ENCODE measurements around the gene EEF2K.
A peak's percentile ranks its signal among the peaks of the same experiment; 100 is the strongest.

EEF2K gene

GRCh38 chr16:22232277-22233036, 26.4 kb downstream of the EEF2K start:
- no peak overlapping the region for H3K4me3 ChIP-seq (ENCODE audit: low read depth, low read length)
- peak; percentile 5 for DNase-seq (ENCODE audit: low read depth)
- no peak for TF ChIP-seq CTCF (IDR thresholded peaks at IDR 0.05; ENCODE audit: insufficient read depth, low read depth, low read length, missing control alignments)

DNA sequence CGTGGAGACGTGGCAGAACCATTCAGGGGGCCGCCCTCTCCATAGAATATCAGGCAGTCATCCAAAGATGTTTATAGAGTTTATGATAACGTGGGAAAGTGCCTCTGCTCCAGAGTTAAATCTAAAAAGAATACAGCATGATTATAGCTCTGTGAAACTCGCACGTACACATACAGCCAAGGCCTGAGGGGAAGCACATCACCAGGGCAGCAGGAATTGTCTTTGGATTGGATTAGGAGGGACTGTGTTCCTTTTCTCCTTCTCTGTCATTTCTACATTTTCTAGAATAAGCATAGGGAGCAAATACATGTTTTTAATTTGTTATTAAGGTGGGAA, 26.9 kb downstream of the EEF2K start:
- no peak for DNase-seq (ENCODE audit: low read depth)
- H3K4me3 ChIP-seq (ENCODE audit: low read depth, low read length): no peak overlapping the region
- TF ChIP-seq CTCF (IDR thresholded peaks at IDR 0.05; ENCODE audit: insufficient read depth, low read depth, low read length, missing control alignments): no peak

DNA sequence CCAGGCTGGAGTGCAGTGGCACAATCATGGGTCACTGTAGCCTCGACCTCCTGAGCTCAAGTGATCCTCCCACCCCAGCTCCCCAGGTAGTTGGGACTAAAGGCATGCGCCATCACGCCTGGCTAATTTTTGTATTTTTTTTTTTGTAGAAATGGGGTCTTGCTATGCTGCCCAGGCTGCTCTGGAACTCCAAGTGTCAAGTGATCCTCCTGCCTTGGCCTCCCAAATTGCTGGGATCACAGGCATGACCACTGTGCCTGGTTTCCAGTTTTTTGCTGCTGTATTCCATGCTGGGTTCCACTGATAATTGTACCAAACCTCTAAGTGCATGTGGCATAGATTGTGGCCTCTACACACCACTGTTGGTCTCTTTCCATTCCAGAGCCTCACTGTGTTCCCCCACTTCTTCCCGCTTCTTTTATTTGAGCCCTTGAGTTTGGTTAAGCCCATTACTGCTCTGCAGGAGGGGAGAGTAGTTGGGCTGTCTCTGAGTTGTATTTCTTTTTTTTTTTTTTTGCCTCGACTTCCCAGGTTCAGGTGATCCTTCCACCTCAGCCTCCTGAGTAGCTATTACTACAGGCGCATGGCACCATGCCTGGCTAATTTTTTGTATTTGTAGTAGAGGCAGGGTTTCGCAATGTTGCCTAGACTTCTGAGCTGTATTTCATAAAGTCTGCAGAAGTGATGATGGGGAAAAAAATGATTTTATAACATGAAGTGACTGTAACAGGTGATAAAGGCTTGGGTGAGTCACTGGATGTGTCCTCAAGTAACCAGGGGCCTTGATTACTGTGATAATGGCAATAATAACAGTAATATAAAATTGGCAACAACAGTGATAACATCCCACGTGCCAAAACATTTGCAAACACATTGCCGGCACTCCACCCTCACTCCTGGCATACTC, 30.0 kb downstream of the EEF2K start:
- TF ChIP-seq CTCF (IDR thresholded peaks at IDR 0.05; ENCODE audit: insufficient read depth, low read depth, low read length, missing control alignments): no peak
- DNase-seq (ENCODE audit: low read depth): no peak
- no peak overlapping the region for H3K4me3 ChIP-seq (ENCODE audit: low read depth, low read length)

DNA sequence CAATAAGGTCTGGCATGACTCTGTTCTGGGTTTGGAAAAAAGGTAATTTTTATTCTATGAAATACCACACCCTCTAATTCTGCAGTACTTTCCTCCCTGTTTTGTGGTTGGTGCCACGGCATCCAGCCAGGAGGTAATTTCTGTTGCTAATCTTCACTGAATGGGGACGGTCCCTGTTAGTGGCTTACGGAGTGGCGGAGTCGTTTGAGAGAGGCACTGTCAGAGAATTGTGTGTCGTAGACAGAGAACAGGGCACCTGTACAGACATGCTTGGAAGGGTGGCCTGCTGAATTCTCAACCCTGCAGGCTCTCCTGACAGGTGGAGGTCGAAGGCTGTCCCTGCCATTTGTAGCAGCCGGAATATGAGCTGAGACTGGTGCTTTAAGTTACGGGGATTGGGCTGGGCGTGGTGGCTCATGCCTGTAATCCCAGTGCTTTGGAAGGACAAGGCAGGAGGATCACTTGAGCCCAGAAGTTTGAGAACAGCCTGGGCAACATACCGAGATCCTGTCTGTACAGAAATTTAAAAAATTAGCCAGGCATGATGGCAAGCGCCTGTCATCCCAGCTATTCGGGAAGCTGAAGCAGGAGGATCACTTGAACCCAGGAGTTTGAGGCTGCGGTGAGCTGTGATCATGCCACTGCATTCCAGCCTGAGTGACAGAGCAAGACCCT, 33.2 kb downstream of the EEF2K start:
- no peak for TF ChIP-seq CTCF (IDR thresholded peaks at IDR 0.05; ENCODE audit: insufficient read depth, low read depth, low read length, missing control alignments)
- DNase-seq (ENCODE audit: low read depth): no peak
- H3K4me3 ChIP-seq (ENCODE audit: low read depth, low read length): no peak overlapping the region

DNA sequence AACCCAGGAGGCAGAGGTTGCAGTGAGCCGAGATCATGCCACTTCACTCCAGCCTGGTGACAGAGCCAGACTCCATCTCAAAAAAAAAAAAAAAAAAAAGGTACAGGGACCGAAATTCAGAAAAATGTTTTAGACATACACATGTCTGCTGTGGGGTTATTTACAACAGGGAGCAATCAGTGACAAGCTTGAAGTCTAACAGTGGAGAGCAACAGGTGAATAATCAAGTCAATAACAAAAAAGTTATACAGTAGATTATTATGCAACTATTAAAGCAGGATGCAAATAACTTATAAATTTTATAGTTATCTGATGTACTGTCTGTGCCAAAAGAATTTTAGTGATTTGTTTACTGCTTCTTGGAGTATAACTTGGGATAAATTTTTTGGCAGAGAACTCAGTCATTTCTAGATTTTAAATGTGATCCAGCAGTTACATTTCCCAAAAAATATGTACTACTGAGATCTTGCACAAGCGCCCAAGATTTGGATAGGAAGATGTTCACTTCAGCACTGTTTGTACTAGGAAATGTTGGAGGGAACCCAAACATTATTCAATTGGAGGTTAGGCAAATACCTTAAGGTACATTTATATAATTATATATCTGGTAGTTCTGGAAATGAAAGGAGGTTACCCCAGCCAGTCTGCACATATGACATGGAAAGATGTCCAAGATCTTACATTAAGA, 34.1 kb downstream of the EEF2K start:
- H3K4me3 ChIP-seq (ENCODE audit: low read depth, low read length): no peak overlapping the region
- no peak for TF ChIP-seq CTCF (IDR thresholded peaks at IDR 0.05; ENCODE audit: insufficient read depth, low read depth, low read length, missing control alignments)
- no peak for DNase-seq (ENCODE audit: low read depth)

- TF ChIP-seq CTCF (IDR thresholded peaks at IDR 0.05; ENCODE audit: insufficient read depth, low read depth, low read length, missing control alignments): no peak
- H3K4me3 ChIP-seq (ENCODE audit: low read depth, low read length): no peak overlapping the region
- no peak for DNase-seq (ENCODE audit: low read depth)
These were observed 44.4 kb downstream of the EEF2K start for GRCh38 chr16:22250522-22250921.
